Suprapubic skin (tissue), 3 donors: ENCODE measurements around the gene SH3BP4.

Experiments
- POLR2AphosphoS5 ChIP-seq, 3 donors: sonication (generic); formaldehyde crosslinking; IDR thresholded peaks; one replicate each; pipeline ENCODE4 v1.6.1; 2017; ENCODE audit warnings: antibody characterized with exemption in 3 of 3
- TF ChIP-seq, protein P1 (sequence below), 2 donors: fragments of 200-600 bp in 1 of 2; fragments of 450-650 bp in 1 of 2; sonication (generic) in 1 of 2; IDR thresholded peaks; one replicate each; pipeline ENCODE4 v1.5.1; 2016 to 2019; ENCODE audit warnings: antibody characterized with exemption in 2 of 2, mild to moderate bottlenecking in 1 of 2, moderate library complexity in 1 of 2

DNA sequence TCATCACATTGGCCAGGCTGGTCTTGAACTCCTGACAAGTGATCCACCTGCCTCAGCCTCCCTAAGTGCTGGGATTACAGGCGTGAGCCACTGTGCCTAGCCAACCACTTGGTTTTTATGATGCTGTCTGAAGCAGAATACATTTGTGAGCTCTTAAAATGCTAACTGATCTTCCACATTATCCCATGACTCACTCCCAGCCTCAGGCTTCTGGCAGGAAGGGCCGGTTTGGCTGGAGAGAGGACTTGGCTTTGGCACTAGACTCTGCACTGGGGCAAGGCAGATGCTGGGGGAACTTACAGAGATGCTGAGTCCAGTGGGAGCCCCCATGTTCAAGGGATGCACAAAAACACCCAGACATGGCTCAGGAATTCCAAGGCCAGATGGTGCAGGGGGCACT lies 40.5 kb upstream of the SH3BP4 start:
- TF ChIP-seq, protein P1, sequence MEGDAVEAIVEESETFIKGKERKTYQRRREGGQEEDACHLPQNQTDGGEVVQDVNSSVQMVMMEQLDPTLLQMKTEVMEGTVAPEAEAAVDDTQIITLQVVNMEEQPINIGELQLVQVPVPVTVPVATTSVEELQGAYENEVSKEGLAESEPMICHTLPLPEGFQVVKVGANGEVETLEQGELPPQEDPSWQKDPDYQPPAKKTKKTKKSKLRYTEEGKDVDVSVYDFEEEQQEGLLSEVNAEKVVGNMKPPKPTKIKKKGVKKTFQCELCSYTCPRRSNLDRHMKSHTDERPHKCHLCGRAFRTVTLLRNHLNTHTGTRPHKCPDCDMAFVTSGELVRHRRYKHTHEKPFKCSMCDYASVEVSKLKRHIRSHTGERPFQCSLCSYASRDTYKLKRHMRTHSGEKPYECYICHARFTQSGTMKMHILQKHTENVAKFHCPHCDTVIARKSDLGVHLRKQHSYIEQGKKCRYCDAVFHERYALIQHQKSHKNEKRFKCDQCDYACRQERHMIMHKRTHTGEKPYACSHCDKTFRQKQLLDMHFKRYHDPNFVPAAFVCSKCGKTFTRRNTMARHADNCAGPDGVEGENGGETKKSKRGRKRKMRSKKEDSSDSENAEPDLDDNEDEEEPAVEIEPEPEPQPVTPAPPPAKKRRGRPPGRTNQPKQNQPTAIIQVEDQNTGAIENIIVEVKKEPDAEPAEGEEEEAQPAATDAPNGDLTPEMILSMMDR (IDR thresholded peaks at IDR 0.05), result no peak
- no peak for TF ChIP-seq POLR2AphosphoS5 (IDR thresholded peaks at IDR 0.05)
